HepG2 (cell line): ENCODE measurements around the gene POLG2. TPM values are rescaled to one million over a fixed set of nuclear protein-coding genes. Genes with fewer than 3 reads are reported as not detected.

Experiments
- ARHGAP35 ChIP-seq: sonication (generic); formaldehyde crosslinking; IDR thresholded peaks from 2 replicates; pipeline ENCODE4 v1.9.0; 2022; ENCODE audit warnings: mild to moderate bottlenecking, inconsistent platforms, moderate library complexity, missing genetic modification reagents, borderline replicate concordance
- ARID2 ChIP-seq: sonication (generic); formaldehyde crosslinking; IDR thresholded peaks from 2 replicates; pipeline ENCODE4 v1.8.1; 2022; ENCODE audit warnings: mild to moderate bottlenecking, missing genetic modification reagents, borderline replicate concordance
- ARNT2 ChIP-seq: sonication (generic); formaldehyde crosslinking; IDR thresholded peaks from 2 replicates; pipeline ENCODE4 v1.8.0; 2022; ENCODE audit warnings: mild to moderate bottlenecking, low read depth, missing genetic modification reagents, moderate library complexity
- DPF2 ChIP-seq: sonication (generic); formaldehyde crosslinking; IDR thresholded peaks from 2 replicates; pipeline ENCODE4 v1.4.0; 2020; ENCODE audit warnings: mild to moderate bottlenecking, low read depth, missing genetic modification reagents, borderline replicate concordance
- DR1 ChIP-seq: sonication (generic); formaldehyde crosslinking; IDR thresholded peaks from 2 replicates; pipeline ENCODE4 v1.8.0; 2021; ENCODE audit warnings: mild to moderate bottlenecking, missing genetic modification reagents, inconsistent platforms
- E2F2 ChIP-seq: sonication (generic); formaldehyde crosslinking; IDR thresholded peaks from 2 replicates; pipeline ENCODE4 v1.4.0; 2020; ENCODE audit warnings: missing genetic modification reagents, borderline replicate concordance
- GABPB1 ChIP-seq: IDR thresholded peaks from 2 replicates; pipeline ENCODE4 v1.6.1; 2016; ENCODE audit warnings: mild to moderate bottlenecking, missing genetic modification reagents, moderate library complexity, missing compliant biosample characterization
- MBD4 ChIP-seq: IDR thresholded peaks from 2 replicates; pipeline ENCODE4 v1.6.1; 2012; ENCODE audit warnings: low read length, inconsistent platforms, borderline replicate concordance
- MXD4 ChIP-seq: IDR thresholded peaks from 2 replicates; pipeline ENCODE4 v1.6.1; 2016; ENCODE audit warnings: mild to moderate bottlenecking, missing biosample characterization, missing genetic modification reagents
- MYC ChIP-seq: sonication (generic); formaldehyde crosslinking; IDR thresholded peaks from 2 replicates; pipeline ENCODE4 v1.9.0; 2021; ENCODE audit warnings: missing genetic modification reagents, borderline replicate concordance
- PAF1 ChIP-seq: IDR thresholded peaks from 2 replicates; pipeline ENCODE4 v1.6.1; 2016; ENCODE audit warnings: missing genetic modification reagents, missing compliant biosample characterization
- PAXIP1 ChIP-seq: sonication (generic); formaldehyde crosslinking; conservative IDR thresholded peaks from 2 replicates; pipeline ENCODE4 v1.4.0; 2020; ENCODE audit warnings: mild to moderate bottlenecking, missing genetic modification reagents, moderate library complexity
- RFXAP ChIP-seq: sonication (generic); formaldehyde crosslinking; IDR thresholded peaks from 2 replicates; pipeline ENCODE4 v1.4.0; 2020; ENCODE audit warnings: missing genetic modification reagents, borderline replicate concordance
- SMAD9 ChIP-seq: sonication (generic); formaldehyde crosslinking; IDR thresholded peaks from 2 replicates; pipeline ENCODE4 v1.5.1; 2020; ENCODE audit warnings: mild to moderate bottlenecking, missing genetic modification reagents
- SMARCC2 ChIP-seq: fragments of 450-650 bp; IDR thresholded peaks from 2 replicates; pipeline ENCODE4 v1.6.1; 2017; ENCODE audit warnings: antibody characterized with exemption, mild to moderate bottlenecking
- WIZ ChIP-seq: sonication (generic); formaldehyde crosslinking; IDR thresholded peaks from 2 replicates; pipeline ENCODE4 v1.5.1; 2020; ENCODE audit warnings: mild to moderate bottlenecking, missing genetic modification reagents
- YEATS2 ChIP-seq: sonication (generic); formaldehyde crosslinking; IDR thresholded peaks from 2 replicates; pipeline ENCODE4 v1.4.0; 2020; ENCODE audit warnings: missing genetic modification reagents, borderline replicate concordance
- ZBTB26 ChIP-seq: IDR thresholded peaks from 2 replicates; pipeline ENCODE4 v1.6.1; 2016; ENCODE audit warnings: missing compliant biosample characterization, missing genetic modification reagents, borderline replicate concordance
- ZIK1 ChIP-seq: sonication (generic); formaldehyde crosslinking; IDR thresholded peaks from 2 replicates; pipeline ENCODE4 v1.5.0; 2020; ENCODE audit warnings: mild to moderate bottlenecking, low read depth, missing genetic modification reagents, borderline replicate concordance
- ZNF3 ChIP-seq: IDR thresholded peaks from 2 replicates; pipeline ENCODE4 v1.7.0; 2017; ENCODE audit warnings: inconsistent platforms
- ZNF335 ChIP-seq: sonication (generic); formaldehyde crosslinking; IDR thresholded peaks from 2 replicates; pipeline ENCODE4 v1.4.0; 2020; ENCODE audit warnings: missing genetic modification reagents
- ZSCAN30 ChIP-seq: sonication (generic); formaldehyde crosslinking; IDR thresholded peaks from 2 replicates; pipeline ENCODE4 v1.5.0; 2020; ENCODE audit warnings: mild to moderate bottlenecking, missing genetic modification reagents
- polyA plus RNA-seq, 8 experiments: library from polyadenylated mRNA; depleted of rRNA in 3 of 8; stranded (reverse) in 7 of 8; unstranded in 1 of 8; fragments of >200 nt; fragmentation: Illumina TruSeq in 4 of 8; extraction: Trizol in 4 of 8; gene quantifications; 2 replicates each; pipeline versions ENCODE4 v1.2.1 to v1.2.3, GENCODE V29; 2011 to 2016; ENCODE audit warnings: low read depth in 4 of 8, missing spikeins in 1 of 8, mixed read lengths in 1 of 8; ENCODE audit not compliant: insufficient read depth in 1 of 8
- total RNA-seq, 5 experiments: library from RNA; depleted of rRNA; stranded (reverse); fragments of >200 nt; fragmentation: Illumina TruSeq; extraction: Trizol; gene quantifications; 2 replicates each; pipeline ENCODE4 v1.2.3, GENCODE V29; 2016; ENCODE audit warnings: low read depth in 1 of 5

POLG2 gene
- total and polyA plus RNA-seq, 2 of the 13 experiments (the other 11 are each of a cell fraction or from before 2014, with no cell fraction given) = 21.1 to 25.5 TPM

GRCh38 chr17:64504769-64505339, 8.0 kb upstream of the POLG2 start (continued):
- TF ChIP-seq ZNF3 (CRISPR knock-in tag) = no peak
- TF ChIP-seq YEATS2 (CRISPR knock-in tag) = no peak
- no peak for TF ChIP-seq ZNF335 (CRISPR knock-in tag)
- TF ChIP-seq WIZ (CRISPR knock-in tag) = no peak
- TF ChIP-seq MXD4 = no peak; the same call in 1 of the 2 replicates
- TF ChIP-seq ARHGAP35 = no peak
- TF ChIP-seq ZIK1 (CRISPR knock-in tag) = 0 out of 2 replicates have a peak, but pooled peaks have one; percentile 2
- no peak for TF ChIP-seq GABPB1 (CRISPR knock-in tag)
- TF ChIP-seq SMARCC2 = no peak
- 0 out of 2 replicates have a peak, but pooled peaks have one; percentile 40 for TF ChIP-seq ARID2 (CRISPR knock-in tag)
- TF ChIP-seq ARNT2 = no peak
- TF ChIP-seq RFXAP (CRISPR knock-in tag) = no peak
- peak; percentile 59; the same call in 1 of the 2 replicates for TF ChIP-seq MBD4
- TF ChIP-seq ZSCAN30 (CRISPR knock-in tag) = 0 out of 2 replicates have a peak, but pooled peaks have one; percentile 21
- no peak for TF ChIP-seq SMAD9 (CRISPR knock-in tag)
- TF ChIP-seq DR1 (CRISPR knock-in tag) = no peak
- 0 out of 2 replicates have a peak, but pooled peaks have one; percentile 23 for TF ChIP-seq PAXIP1 (CRISPR knock-in tag)
- 0 out of 2 replicates have a peak, but pooled peaks have one; percentile 24 for TF ChIP-seq DPF2 (CRISPR knock-in tag)
- TF ChIP-seq ZBTB26 (CRISPR knock-in tag) = peak; percentile 6; the same call in 1 of the 2 replicates
- TF ChIP-seq PAF1 (CRISPR knock-in tag) = peak; percentile 50; the same call in 1 of the 2 replicates
- 0 out of 2 replicates have a peak, but pooled peaks have one; percentile 20 for TF ChIP-seq E2F2 (CRISPR knock-in tag)
- no peak for TF ChIP-seq MYC
